HepG2 (cell line): ENCODE results near the gene BLVRA. TPM values are rescaled to one million over a fixed set of nuclear protein-coding genes. Genes with fewer than 3 reads are reported as not detected.

Experiments
- ATAC-seq: fragments of 200-7000 bp; cut with Tn5 transposase; 3 replicates; pipeline ENCODE4 v1.9.1; 2020; ENCODE audit warnings: mild to moderate bottlenecking, moderate library complexity
- BruUV-seq: library from RNA; stranded (reverse); fragments of 400-500 nt; replicated peaks from 2 replicates; lab custom pipeline; 2021; lab: Mats Ljungman, UMichigan
- CTCF ChIA-PET: fragments of 300-600 bp; formaldehyde crosslinking; extraction: SDS; loops from one replicate; lab custom pipeline; 2021; ENCODE audit warnings: low total read pairs, inconsistent platforms, low intra/inter-chr PET ratio; lab: Yijun Ruan, JAX
- POLR2A ChIA-PET: fragments of 350-600 bp; sonication (Branson Sonifier 250); formaldehyde crosslinking; loops from one replicate; lab custom pipeline; 2020; ENCODE audit warnings: antibody characterized with exemption, inconsistent platforms; lab: Yijun Ruan, JAX
- DNase-seq: peaks from one replicate; pipeline ENCODE4 v3.0.0-alpha.2; 2015; ENCODE audit warnings: low spot score
- FAIRE-seq: peaks from 3 replicates; lab custom pipeline; 2011; peaks lifted over from hg19 to GRCh38; lab: Jason Lieb, UNC
- H2AFZ ChIP-seq: one replicate; pipeline ENCODE4 v1.6.1; 2011; ENCODE audit warnings: low read length, inconsistent platforms
- H3K27ac ChIP-seq: fragments of 300-600 bp; 3 replicates; pipeline ENCODE4 v1.8.0; 2011; ENCODE audit warnings: mixed run types, mild to moderate bottlenecking, mixed read lengths, low read length, inconsistent platforms; ENCODE audit not compliant: insufficient read depth; ENCODE audit errors: extremely low read length
- H3K27me3 ChIP-seq, 2 experiments: fragments of 200-600 bp in 1 of 2; 2 replicates in 1 of 2; 3 replicates in 1 of 2; pipeline versions ENCODE4 v1.6.0 to v1.8.0; 2011; ENCODE audit warnings: low read length in 2 of 2, mild to moderate bottlenecking in 2 of 2, moderate library complexity in 2 of 2, inconsistent platforms in 1 of 2; ENCODE audit not compliant: insufficient read depth in 2 of 2, control insufficient read depth in 1 of 2
- H3K36me3 ChIP-seq, 2 experiments: fragments of 200-600 bp in 1 of 2; replicated peaks in 1 of 2; 2 replicates in 1 of 2; 3 replicates in 1 of 2; pipeline versions ENCODE4 v1.5.1 to v1.8.0; 2011; ENCODE audit warnings: low read length in 2 of 2, inconsistent platforms in 1 of 2; ENCODE audit not compliant: insufficient read depth in 2 of 2, control insufficient read depth in 1 of 2
- H3K4me1 ChIP-seq: 2 replicates; pipeline ENCODE4 v1.5.1; 2012; ENCODE audit warnings: low read length, inconsistent platforms; ENCODE audit not compliant: insufficient read depth
- H3K4me2 ChIP-seq: 2 replicates; pipeline ENCODE4 v1.6.0; 2011; ENCODE audit warnings: low read depth, low read length, inconsistent platforms
- H3K4me3 ChIP-seq, 3 experiments: fragments of 200-600 bp in 1 of 3; sonication (generic), shearing (Covaris generic) in 1 of 3; replicated peaks in 1 of 3; 2 replicates each; pipeline ENCODE4 v1.5.1; 2011 to 2016; ENCODE audit warnings: low read length in 3 of 3, inconsistent platforms in 2 of 3, low read depth in 2 of 3, mild to moderate bottlenecking in 2 of 3, control low read depth in 1 of 3, mixed read lengths in 1 of 3; ENCODE audit not compliant: insufficient read depth in 1 of 3
- H3K79me2 ChIP-seq: one replicate; pipeline ENCODE4 v1.6.1; 2011; ENCODE audit warnings: low read length, inconsistent platforms; ENCODE audit not compliant: insufficient read depth
- H3K9ac ChIP-seq: 2 replicates; pipeline ENCODE4 v1.6.0; 2011; ENCODE audit warnings: mild to moderate bottlenecking, low read depth, low read length, inconsistent platforms; ENCODE audit not compliant: insufficient read depth
- H3K9me3 ChIP-seq: 2 replicates; pipeline ENCODE4 v1.5.1; 2012; ENCODE audit warnings: mild to moderate bottlenecking, low read length
- H4K20me1 ChIP-seq: 2 replicates; pipeline ENCODE4 v1.6.0; 2011; ENCODE audit warnings: inconsistent platforms, mild to moderate bottlenecking, low read length, moderate library complexity; ENCODE audit not compliant: insufficient read depth
- CEBPB ChIP-seq: IDR thresholded peaks from 2 replicates; pipeline ENCODE4 v1.6.1; 2011; ENCODE audit warnings: low read depth, low read length, improper control_type of control experiment, borderline replicate concordance
- CHD4 ChIP-seq: fragments of 200-600 bp; sonication (generic); IDR thresholded peaks from 2 replicates; pipeline ENCODE4 v1.7.0; 2017; ENCODE audit warnings: mild to moderate bottlenecking, low read length, borderline replicate concordance
- MEIS2 ChIP-seq: sonication (generic); formaldehyde crosslinking; IDR thresholded peaks from 2 replicates; pipeline ENCODE4 v1.9.0; 2021; ENCODE audit warnings: mild to moderate bottlenecking, missing genetic modification reagents
- PBX2 ChIP-seq: IDR thresholded peaks from 2 replicates; pipeline ENCODE4 v1.6.1; 2016; ENCODE audit warnings: control low read depth
- PHB2 ChIP-seq: fragments of 450-650 bp; IDR thresholded peaks from 2 replicates; pipeline ENCODE4 v1.6.1; 2018; ENCODE audit not compliant: partially characterized antibody
- PRDM15 ChIP-seq: sonication (generic); formaldehyde crosslinking; IDR thresholded peaks from 2 replicates; pipeline ENCODE4 v1.4.0; 2020; ENCODE audit warnings: missing genetic modification reagents
- REL ChIP-seq: sonication (generic); formaldehyde crosslinking; conservative IDR thresholded peaks from 2 replicates; pipeline ENCODE4 v1.8.0; 2022; ENCODE audit warnings: mild to moderate bottlenecking, missing genetic modification reagents, moderate library complexity
- STAT6 ChIP-seq: sonication (generic); formaldehyde crosslinking; IDR thresholded peaks from 2 replicates; pipeline ENCODE4 v1.4.0; 2020; ENCODE audit warnings: missing genetic modification reagents, mild to moderate bottlenecking, borderline replicate concordance
- ZNF549 ChIP-seq: sonication (generic); formaldehyde crosslinking; IDR thresholded peaks from 2 replicates; pipeline ENCODE4 v1.5.0; 2020; ENCODE audit warnings: missing genetic modification reagents
- in situ Hi-C: cut with HindIII; loops from 2 replicates; pipeline ENCODE4 v1.10.0; 2017; ENCODE audit warnings: low pct_unique_long_range_greater_than_20kb; ENCODE audit not compliant: extremely low pct_ligation_motif_present
- intact Hi-C: fragments of 100-400 bp; cut with micrococcal nuclease; formaldehyde crosslinking; loops from one replicate; pipeline ENCODE4 v1.10.0; 2022; ENCODE audit not compliant: unreplicated experiment
- polyA plus RNA-seq, 8 experiments: library from polyadenylated mRNA; depleted of rRNA in 3 of 8; stranded (reverse) in 7 of 8; unstranded in 1 of 8; fragments of >200 nt; fragmentation: Illumina TruSeq in 4 of 8; extraction: Trizol in 4 of 8; gene quantifications; 2 replicates each; pipeline versions ENCODE4 v1.2.1 to v1.2.3, GENCODE V29; 2011 to 2016; ENCODE audit warnings: low read depth in 4 of 8, missing spikeins in 1 of 8, mixed read lengths in 1 of 8; ENCODE audit not compliant: insufficient read depth in 1 of 8
- total RNA-seq, 5 experiments: library from RNA; depleted of rRNA; stranded (reverse); fragments of >200 nt; fragmentation: Illumina TruSeq; extraction: Trizol; gene quantifications; 2 replicates each; pipeline ENCODE4 v1.2.3, GENCODE V29; 2016; ENCODE audit warnings: low read depth in 1 of 5

Gene BLVRA
- total and polyA plus RNA-seq, 2 of the 13 experiments (the other 11 are each of a cell fraction or from before 2014, with no cell fraction given): 39.2 to 64.2 TPM

- no peaks in the 10 kb centered on the region for H3K27me3 ChIP-seq
- no peak overlapping the region for H3K4me3 ChIP-seq
- H2AFZ ChIP-seq: no peak overlapping the region
- H3K9ac ChIP-seq: no peak overlapping the region
- no peaks in the 10 kb centered on the region for H3K9me3 ChIP-seq
- FAIRE-seq (no peak), DNase-seq (no peak), ATAC-seq (no peak)
- no peak overlapping the region for H3K27ac ChIP-seq
- H3K79me2 ChIP-seq: no peaks in the 10 kb centered on the region
- intact Hi-C loops: no loop called here
- in situ Hi-C loops: no loop called here
- 0 out of 2 replicates have a peak, but pooled peaks cover 1% of the 10 kb centered on the region for H3K4me1 ChIP-seq
- POLR2A ChIA-PET: no interaction called here
- H3K4me2 ChIP-seq: no peak overlapping the region
- no peaks in the 10 kb centered on the region for H3K36me3 ChIP-seq
- no peaks in the 10 kb centered on the region for H4K20me1 ChIP-seq
- no TSS peak for BruUV-seq
- CTCF ChIA-PET: no interaction called here
- TF ChIP-seq PBX2 (CRISPR knock-in tag) (no peak), PHB2 (no peak), CHD4 (no peak), CEBPB (no peak), STAT6 (CRISPR knock-in tag) (no peak), REL (no peak), ZNF549 (CRISPR knock-in tag) (no peak), MEIS2 (CRISPR knock-in tag) (no peak), PRDM15 (CRISPR knock-in tag) (no peak)
Measured at GRCh38 chr7:43742692-43743091, 15.8 kb upstream of the BLVRA start.
